GM21367 (cell line): Measurements from ENCODE around the gene NECTIN1.

Experiments
- ATAC-seq: cut with Tn5 transposase; IDR thresholded peaks from one replicate; pipeline ENCODE4 v1.9.1; 2021; ENCODE audit not compliant: unreplicated experiment

NECTIN1 gene

GRCh38 chr11:119714189-119714588, 14.8 kb downstream of the NECTIN1 start:
- no peak for ATAC-seq

GRCh38 chr11:119713359-119714040, 15.5 kb downstream of the NECTIN1 start:
- ATAC-seq: no peak

GRCh38 chr11:119712459-119713358, 16.3 kb downstream of the NECTIN1 start:
- ATAC-seq: no peak

- no peak for ATAC-seq
Observed at GRCh38 chr11:119712006-119712405, 17.0 kb downstream of the NECTIN1 start.

GRCh38 chr11:119711476-119711875, 17.5 kb downstream of the NECTIN1 start:
- no peak for ATAC-seq

GRCh38 chr11:119710417-119710816, 18.6 kb downstream of the NECTIN1 start:
- no peak for ATAC-seq

- ATAC-seq: no peak
Observed at GRCh38 chr11:119709638-119710346, 19.2 kb downstream of the NECTIN1 start.

- no peak for ATAC-seq
Observed at GRCh38 chr11:119709171-119709570, 19.8 kb downstream of the NECTIN1 start.

- no peak for ATAC-seq
Observed at GRCh38 chr11:119708384-119708783, 20.6 kb downstream of the NECTIN1 start.

- ATAC-seq: no peak
Observed at GRCh38 chr11:119706887-119707286, 22.1 kb downstream of the NECTIN1 start.

GRCh38 chr11:119706029-119706428, 23.0 kb downstream of the NECTIN1 start:
- ATAC-seq: no peak

GRCh38 chr11:119705362-119705761, 23.6 kb downstream of the NECTIN1 start:
- ATAC-seq: no peak

- no peak for ATAC-seq
Observed at GRCh38 chr11:119704849-119705248, 24.2 kb downstream of the NECTIN1 start.

GRCh38 chr11:119701591-119702549, 27.1 kb downstream of the NECTIN1 start:
- no peak for ATAC-seq

GRCh38 chr11:119700536-119701346, 28.3 kb downstream of the NECTIN1 start:
- ATAC-seq: no peak

- no peak for ATAC-seq
Observed at GRCh38 chr11:119700030-119700429, 29.0 kb downstream of the NECTIN1 start.

- no peak for ATAC-seq
Observed at GRCh38 chr11:119699227-119699626, 29.8 kb downstream of the NECTIN1 start.

- no peak for ATAC-seq
Observed at GRCh38 chr11:119697882-119698281, 31.1 kb downstream of the NECTIN1 start.

GRCh38 chr11:119697445-119697844, 31.6 kb downstream of the NECTIN1 start:
- ATAC-seq: no peak
